Stomach (tissue), 4 donors: ENCODE results near the gene CLCN1.

ENCODE experiments used
- POLR2A ChIP-seq, 4 donors: fragments of 450-650 bp; IDR thresholded peaks; one replicate each; pipeline ENCODE4 v1.6.1; 2016; ENCODE audit warnings: antibody characterized with exemption in 4 of 4, control low read depth in 2 of 4, mild to moderate bottlenecking in 1 of 4, moderate library complexity in 1 of 4
- TF ChIP-seq, protein P1 (sequence below), 7 experiments: fragments of 450-650 bp in 4 of 7; fragments of 200-600 bp in 3 of 7; sonication (generic) in 3 of 7; IDR thresholded peaks; one replicate each; pipeline ENCODE4 v1.5.1; 2016 to 2019; ENCODE audit warnings: antibody characterized with exemption in 7 of 7, control low read depth in 2 of 7, mild to moderate bottlenecking in 1 of 7

DNA sequence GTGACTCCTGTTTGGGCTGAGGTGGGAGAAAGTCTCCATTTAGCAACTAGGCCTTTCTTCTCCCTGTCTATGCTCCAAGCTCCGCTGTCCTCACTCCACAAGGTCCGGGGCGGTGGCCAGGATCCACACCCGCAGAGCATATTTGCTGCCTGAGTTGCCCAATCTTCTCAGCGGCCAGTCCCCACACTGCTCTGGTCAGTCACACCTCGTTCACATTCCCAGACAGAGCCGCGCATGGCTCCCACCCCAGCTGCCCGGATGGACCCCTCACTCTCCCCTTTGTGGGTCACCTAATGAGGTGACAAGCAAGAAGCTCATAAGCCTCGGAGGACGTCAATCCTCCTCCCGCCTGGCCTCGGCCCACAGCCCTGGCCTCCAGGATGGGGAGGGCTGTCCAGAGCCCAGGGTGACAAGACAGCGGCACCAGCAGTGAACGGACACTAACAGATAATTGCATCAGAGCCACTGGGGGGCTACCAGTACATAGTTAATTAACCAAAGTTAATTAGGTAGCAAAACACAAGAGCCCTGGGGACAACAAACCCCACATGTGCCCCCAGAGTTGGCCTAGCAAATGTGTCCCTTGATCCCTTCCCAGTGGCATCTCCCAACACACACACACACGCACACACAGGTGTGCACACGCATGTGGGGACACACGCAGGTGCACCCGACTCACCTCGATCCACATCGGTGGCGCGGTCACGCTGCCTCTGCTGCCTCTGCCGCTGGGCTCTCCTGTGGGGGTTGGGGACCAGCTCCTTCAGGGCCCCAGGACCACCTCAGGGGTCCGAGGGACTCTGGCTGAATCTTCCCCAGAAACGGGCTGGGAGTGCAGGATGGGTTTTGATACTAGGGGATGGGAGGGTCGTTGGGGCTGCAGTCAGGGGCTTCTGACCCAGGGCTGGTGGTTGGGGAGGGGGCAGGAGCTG is 81.0 kb downstream of the CLCN1 start:
- TF ChIP-seq, protein P1, sequence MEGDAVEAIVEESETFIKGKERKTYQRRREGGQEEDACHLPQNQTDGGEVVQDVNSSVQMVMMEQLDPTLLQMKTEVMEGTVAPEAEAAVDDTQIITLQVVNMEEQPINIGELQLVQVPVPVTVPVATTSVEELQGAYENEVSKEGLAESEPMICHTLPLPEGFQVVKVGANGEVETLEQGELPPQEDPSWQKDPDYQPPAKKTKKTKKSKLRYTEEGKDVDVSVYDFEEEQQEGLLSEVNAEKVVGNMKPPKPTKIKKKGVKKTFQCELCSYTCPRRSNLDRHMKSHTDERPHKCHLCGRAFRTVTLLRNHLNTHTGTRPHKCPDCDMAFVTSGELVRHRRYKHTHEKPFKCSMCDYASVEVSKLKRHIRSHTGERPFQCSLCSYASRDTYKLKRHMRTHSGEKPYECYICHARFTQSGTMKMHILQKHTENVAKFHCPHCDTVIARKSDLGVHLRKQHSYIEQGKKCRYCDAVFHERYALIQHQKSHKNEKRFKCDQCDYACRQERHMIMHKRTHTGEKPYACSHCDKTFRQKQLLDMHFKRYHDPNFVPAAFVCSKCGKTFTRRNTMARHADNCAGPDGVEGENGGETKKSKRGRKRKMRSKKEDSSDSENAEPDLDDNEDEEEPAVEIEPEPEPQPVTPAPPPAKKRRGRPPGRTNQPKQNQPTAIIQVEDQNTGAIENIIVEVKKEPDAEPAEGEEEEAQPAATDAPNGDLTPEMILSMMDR (IDR thresholded peaks at IDR 0.05) = no peak
- no peak for TF ChIP-seq POLR2A (IDR thresholded peaks at IDR 0.05)
